GM21723 (cell line): ENCODE measurements around the gene AQR.

Experiments
- ATAC-seq: cut with Tn5 transposase; IDR thresholded peaks from one replicate; pipeline ENCODE4 v1.9.1; 2021; ENCODE audit warnings: mild to moderate bottlenecking, moderate library complexity; ENCODE audit not compliant: unreplicated experiment

AQR gene

GRCh38 chr15:34969340-34970097 is at the start of gene AQR:
TSS of gene AQR (minus strand) at chr15:34969742. CDS start at chr15:34969613, 129 bp downstream.
- peak; percentile 97 for ATAC-seq

GRCh38 chr15:35014241-35014640 is 44.7 kb upstream of the AQR start:
- ATAC-seq = no peak

- ATAC-seq = no peak
Measured at GRCh38 chr15:35013370-35013769, 43.8 kb upstream of the AQR start.

GRCh38 chr15:35007397-35007796 is 37.9 kb upstream of the AQR start:
- no peak for ATAC-seq

- ATAC-seq = no peak
Measured at GRCh38 chr15:35005933-35006332, 36.4 kb upstream of the AQR start.

- ATAC-seq = no peak
Measured at GRCh38 chr15:35003928-35004327, 34.4 kb upstream of the AQR start.

GRCh38 chr15:35000511-35000910 is 31.0 kb upstream of the AQR start:
- ATAC-seq = no peak

- ATAC-seq = no peak
Measured at GRCh38 chr15:34999906-35000305, 30.4 kb upstream of the AQR start.

GRCh38 chr15:34994925-34995324 is 25.4 kb upstream of the AQR start:
- no peak for ATAC-seq

GRCh38 chr15:34993877-34994276 is 24.3 kb upstream of the AQR start:
- peak; percentile 94 for ATAC-seq

GRCh38 chr15:34993412-34993811 is 23.9 kb upstream of the AQR start:
- ATAC-seq = no peak

- peak; percentile 76 for ATAC-seq
Measured at GRCh38 chr15:34988027-34988902, 18.7 kb upstream of the AQR start, which contains the start of gene ZNF770. TSS of gene ZNF770 (minus strand) at chr15:34988287. CDS start at chr15:34983434, 4,853 bp downstream.

- ATAC-seq = no peak
Measured at GRCh38 chr15:34987609-34988026, 18.1 kb upstream of the AQR start.

- no peak for ATAC-seq
Measured at GRCh38 chr15:34986771-34987480, 17.4 kb upstream of the AQR start.

GRCh38 chr15:34986326-34986725 is 16.8 kb upstream of the AQR start:
- no peak for ATAC-seq

- ATAC-seq = no peak
Measured at GRCh38 chr15:34984889-34985630, 15.5 kb upstream of the AQR start.

GRCh38 chr15:34976743-34977142 is 7.2 kb upstream of the AQR start:
- no peak for ATAC-seq

- ATAC-seq = no peak
Measured at GRCh38 chr15:34976073-34976472, 6.5 kb upstream of the AQR start.

GRCh38 chr15:34973512-34973911 is 4.0 kb upstream of the AQR start:
- ATAC-seq = no peak

GRCh38 chr15:34970098-34970643 is 629 bp upstream of the AQR start:
- ATAC-seq = peak; percentile 1
